Uterus (tissue), 2 donors: ENCODE results near the gene SYT11.

Experiments
- POLR2A ChIP-seq, 2 donors: fragments of 450-650 bp; IDR thresholded peaks; one replicate each; pipeline ENCODE4 v1.6.1; 2016; ENCODE audit warnings: antibody characterized with exemption in 2 of 2, mild to moderate bottlenecking in 1 of 2, moderate library complexity in 1 of 2
- TF ChIP-seq, protein P1 (sequence below), 4 experiments: fragments of 200-600 bp in 2 of 4; fragments of 450-650 bp in 2 of 4; sonication (generic) in 2 of 4; IDR thresholded peaks; one replicate each; pipeline ENCODE4 v1.5.1; 2016 to 2019; ENCODE audit warnings: antibody characterized with exemption in 4 of 4, mild to moderate bottlenecking in 2 of 4, moderate library complexity in 1 of 4

DNA sequence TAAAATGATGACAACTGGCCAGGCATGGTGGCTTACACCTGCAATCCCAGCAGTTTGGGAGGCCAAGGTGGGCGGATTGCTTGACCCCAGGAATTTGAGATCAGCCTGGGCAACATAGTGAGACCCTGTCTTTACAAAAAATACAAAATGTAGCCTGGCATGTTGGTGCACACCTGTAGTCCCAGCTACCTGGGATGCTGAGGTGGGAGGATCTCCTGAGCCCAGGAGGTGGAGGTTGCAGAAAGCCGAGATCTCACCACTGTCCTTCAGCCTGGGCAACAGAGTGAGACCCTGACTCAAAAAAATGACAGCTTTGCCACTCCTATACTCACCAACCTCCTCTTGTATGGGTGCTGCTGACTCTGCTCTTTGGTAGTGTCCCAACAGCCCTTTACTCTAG lies 18.6 kb downstream of the SYT11 start:
- TF ChIP-seq POLR2A (IDR thresholded peaks at IDR 0.05): no peak
- TF ChIP-seq, protein P1, sequence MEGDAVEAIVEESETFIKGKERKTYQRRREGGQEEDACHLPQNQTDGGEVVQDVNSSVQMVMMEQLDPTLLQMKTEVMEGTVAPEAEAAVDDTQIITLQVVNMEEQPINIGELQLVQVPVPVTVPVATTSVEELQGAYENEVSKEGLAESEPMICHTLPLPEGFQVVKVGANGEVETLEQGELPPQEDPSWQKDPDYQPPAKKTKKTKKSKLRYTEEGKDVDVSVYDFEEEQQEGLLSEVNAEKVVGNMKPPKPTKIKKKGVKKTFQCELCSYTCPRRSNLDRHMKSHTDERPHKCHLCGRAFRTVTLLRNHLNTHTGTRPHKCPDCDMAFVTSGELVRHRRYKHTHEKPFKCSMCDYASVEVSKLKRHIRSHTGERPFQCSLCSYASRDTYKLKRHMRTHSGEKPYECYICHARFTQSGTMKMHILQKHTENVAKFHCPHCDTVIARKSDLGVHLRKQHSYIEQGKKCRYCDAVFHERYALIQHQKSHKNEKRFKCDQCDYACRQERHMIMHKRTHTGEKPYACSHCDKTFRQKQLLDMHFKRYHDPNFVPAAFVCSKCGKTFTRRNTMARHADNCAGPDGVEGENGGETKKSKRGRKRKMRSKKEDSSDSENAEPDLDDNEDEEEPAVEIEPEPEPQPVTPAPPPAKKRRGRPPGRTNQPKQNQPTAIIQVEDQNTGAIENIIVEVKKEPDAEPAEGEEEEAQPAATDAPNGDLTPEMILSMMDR (IDR thresholded peaks at IDR 0.05): no peak
